ENCODE data around the gene DVL2.
A peak's percentile ranks its signal among the peaks of the same experiment; 100 is the strongest.

Gene DVL2

DNA sequence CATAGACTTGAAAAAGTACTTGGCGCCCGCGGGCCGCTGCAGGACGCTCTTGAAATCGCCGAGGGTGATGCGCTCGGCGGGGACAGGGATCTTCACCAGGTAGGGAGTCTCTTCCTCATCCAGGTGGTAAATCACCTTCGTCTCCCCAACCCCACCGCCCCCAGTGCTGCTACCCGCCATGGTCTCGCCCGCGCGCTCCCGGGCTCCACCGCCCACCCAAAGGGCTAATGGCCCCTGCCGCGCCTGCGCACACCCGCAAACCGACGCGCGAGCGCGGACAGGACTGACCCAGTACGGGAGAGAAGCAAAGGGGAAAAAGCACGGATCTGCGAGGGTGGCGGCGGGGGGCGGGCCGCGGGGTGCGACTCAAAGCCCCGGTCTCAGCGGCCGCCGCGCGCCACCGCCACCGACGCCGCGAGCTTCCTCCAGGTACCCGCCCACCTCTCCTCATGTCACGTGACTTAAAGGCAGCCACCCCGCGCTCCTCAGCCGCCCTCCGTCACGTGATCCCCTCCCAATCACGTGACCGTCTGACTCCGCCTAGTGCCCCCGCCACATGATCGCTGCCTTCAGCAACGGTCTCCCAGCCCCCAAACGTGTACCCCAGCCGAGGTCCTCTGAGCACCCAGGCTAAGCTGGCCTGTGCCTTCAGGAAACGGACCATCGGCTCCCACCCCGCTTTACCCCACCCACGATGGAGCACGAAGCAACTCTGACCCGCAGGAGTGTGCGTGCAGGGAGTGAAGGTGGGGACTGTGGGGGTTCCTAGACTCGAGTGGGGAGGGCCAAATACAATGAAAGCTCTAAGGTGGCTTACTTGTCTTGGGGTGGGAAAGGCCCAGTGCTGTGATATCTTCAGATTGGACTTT, at the start of gene DVL2:
Gene DVL2, minus strand, starts transcription at position 435 of the 869 bp plus-strand sequence. Its CDS starts 255 bp downstream, at position 180.
- peak; percentile 93 to 95 for DNase-seq

DNA sequence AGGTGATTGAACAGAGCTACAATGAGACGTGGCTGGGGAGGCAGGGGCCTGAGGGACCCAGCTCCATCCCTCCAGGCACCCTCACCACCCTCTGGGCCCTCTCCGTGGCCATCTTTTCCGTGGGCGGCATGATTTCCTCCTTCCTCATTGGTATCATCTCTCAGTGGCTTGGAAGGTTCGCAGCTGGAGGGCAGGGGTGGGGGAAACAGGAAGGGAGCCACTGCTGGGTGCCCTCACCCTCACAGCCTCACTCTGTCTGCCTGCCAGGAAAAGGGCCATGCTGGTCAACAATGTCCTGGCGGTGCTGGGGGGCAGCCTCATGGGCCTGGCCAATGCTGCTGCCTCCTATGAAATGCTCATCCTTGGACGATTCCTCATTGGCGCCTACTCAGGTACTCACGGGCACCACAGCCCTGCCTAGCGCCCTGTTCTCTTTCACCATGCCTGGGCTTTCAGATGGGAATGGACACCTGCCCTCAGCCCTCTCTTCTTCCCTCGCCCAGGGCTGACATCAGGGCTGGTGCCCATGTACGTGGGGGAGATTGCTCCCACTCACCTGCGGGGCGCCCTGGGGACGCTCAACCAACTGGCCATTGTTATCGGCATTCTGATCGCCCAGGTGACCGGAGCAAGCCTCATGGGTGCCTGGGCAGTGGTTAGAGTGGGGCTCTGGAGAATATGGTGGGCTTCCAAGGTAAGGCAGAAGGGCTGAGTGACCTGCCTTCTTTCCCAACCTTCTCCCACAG, 49.3 kb upstream of the DVL2 start:
- no peak for DNase-seq

DNA sequence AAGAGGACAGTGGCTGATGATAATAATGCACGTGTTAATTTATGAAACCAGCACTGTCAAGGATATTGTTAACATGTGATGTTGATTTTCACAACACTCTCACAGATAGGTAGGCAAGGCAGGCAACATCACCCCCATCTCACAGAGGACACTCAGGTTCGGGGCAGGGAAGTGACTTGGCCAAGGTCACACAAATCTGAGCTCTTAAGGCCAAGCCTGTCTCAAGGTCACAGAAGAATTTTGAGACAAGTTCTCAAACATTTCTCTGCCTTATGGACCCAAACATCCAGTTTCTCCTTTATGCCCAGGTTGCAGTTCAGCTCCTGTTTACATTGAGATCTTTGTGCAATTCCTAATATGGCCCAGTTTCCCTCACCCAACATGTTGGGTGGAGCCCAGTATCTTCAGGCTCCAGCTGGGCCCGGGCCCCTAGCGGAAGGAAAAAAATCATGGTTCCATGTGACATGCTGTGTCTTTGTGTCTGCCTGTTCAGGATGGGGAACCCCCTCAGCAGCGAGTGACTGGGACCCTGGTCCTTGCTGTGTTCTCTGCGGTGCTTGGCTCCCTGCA, 48.5 kb upstream of the DVL2 start:
- no peak for DNase-seq

DNA sequence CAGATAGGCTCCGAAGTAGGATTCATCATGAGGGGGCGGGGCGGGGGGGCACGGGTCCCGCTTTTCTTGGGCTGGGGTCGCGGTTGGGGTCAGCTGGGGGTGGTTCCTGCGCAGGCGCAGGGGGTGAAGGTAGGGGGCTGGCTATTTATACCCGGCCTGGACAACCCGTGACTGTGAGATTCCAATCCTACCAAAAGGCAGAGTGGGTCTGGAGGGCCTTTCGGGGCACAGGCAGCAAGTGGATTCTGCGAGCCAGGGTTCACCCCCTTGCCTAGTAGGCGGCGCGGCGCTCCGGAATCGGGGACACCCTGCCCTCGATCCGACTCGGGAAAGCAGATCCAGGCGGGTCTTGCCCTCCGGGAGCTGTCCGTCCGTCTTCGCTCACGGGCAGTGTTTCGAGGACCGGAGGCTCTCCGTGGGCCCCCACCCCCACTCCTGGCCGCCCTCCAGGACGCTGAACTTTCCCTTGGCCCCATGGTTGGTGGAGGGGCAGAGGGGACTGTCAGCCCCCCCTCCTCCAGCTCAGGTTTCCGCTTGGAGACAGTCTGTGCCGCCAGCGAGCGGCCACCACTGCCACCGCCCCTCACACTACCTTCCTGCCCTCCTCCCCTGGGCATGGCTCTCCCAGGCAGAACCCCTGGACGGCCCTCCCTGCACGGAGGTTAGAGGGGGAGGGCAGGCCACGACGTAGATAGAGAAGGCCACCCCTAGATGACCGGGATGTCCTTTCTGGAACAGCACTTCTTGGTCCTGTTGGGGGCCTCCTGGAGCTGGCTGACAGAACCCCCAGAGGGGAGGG, 47.8 kb upstream of the DVL2 start:
- DNase-seq, result no peak

DNA sequence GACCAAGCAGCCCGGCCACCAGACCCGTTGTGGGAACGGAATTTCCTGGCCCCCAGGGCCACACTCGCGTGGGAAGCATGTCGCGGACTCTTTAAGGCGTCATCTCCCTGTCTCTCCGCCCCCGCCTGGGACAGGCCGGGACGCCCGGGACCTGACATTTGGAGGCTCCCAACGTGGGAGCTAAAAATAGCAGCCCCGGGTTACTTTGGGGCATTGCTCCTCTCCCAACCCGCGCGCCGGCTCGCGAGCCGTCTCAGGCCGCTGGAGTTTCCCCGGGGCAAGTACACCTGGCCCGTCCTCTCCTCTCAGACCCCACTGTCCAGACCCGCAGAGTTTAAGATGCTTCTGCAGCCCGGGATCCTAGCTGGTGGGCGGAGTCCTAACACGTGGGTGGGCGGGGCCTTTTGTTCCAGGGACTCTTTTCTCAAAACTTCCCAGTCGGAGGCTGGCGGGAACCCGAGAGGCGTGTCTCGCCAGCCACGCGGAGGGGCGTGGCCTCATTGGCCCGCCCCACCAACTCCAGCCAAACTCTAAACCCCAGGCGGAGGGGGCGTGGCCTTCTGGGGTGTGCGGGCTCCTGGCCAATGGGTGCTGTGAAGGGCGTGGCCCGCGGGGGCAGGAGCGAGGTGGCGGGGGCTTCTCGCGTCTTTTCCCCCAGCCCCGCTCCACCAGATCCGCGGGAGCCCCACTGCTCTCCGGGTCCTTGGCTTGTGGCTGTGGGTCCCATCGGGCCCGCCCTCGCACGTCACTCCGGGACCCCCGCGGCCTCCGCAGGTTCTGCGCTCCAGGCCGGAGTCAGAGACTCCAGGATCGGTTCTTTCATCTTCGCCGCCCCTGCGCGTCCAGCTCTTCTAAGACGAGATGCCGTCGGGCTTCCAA, 47.0 kb upstream of the DVL2 start, which contains the start of gene SLC2A4:
Gene SLC2A4, plus strand, starts transcription at position 645 of the 879 bp plus-strand sequence. Its CDS starts 217 bp downstream, at position 862.
- DNase-seq, result peak; percentile 8 to 65

DNA sequence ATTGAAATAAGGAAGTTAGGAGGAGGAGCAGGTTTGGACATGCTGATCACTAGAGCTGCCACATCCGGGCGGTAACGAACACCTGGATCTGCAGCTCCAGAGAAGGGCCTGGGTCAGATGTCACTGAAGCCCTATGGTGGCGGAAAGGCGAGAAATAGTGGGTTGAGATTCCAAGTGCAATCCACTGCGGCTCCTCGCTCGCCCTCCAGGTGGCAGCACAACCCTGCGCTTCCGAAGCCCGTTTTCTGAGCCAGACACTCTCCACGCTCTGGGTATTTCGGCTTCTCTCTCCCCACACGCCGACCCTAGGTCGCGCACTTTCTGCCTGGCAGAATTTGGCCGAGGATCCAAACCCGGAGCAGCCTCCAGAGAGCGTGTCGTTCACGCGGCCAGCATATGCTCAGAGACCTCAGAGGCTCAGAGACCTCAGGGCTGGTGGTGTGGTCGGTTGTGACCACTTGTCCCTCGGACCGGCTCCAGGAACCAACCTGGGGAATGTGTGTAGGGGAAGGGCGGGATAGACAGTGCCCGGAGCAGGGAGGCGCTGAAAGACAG, 46.3 kb upstream of the DVL2 start:
- peak; percentile 58 to 66 for DNase-seq

DNA sequence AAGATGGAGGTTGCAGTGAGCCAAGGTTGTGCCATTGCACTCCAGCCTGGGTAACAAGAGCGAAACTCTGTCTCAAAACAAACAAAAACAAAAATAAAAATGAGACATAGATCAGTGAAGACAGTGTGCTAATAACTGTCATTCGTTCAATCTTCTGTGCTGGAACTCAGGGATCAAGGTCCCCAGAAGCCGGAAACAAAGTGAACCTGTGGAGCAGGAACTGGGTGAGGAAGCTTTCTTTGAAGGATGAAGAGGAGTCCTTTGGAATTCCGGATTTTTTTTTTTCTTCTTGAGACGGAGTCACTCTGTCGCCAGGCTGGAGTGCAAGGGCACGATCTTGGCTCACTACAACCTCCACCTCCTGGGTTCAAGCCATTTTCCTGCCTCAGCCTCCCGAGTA, 45.1 kb upstream of the DVL2 start:
- DNase-seq, result no peak

DNA sequence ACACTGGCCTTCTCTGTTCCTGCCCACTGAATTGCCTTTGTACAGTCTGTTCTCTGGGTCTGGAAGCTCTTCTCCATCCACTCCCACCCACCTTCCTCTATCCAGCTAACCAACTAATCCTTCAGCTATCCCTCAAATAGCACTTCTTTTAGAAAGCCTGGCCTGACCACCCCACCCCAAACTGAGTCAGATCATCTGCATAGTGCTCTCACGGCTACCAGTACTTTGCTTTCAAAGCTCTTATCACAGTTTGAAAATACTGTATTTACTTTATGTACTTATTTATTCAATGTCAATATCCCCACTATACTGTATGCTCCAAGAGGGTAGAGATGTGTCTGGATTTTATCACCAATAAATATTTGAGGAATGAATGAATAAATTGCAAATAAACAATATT, 32.5 kb upstream of the DVL2 start:
- DNase-seq, result no peak

DNA sequence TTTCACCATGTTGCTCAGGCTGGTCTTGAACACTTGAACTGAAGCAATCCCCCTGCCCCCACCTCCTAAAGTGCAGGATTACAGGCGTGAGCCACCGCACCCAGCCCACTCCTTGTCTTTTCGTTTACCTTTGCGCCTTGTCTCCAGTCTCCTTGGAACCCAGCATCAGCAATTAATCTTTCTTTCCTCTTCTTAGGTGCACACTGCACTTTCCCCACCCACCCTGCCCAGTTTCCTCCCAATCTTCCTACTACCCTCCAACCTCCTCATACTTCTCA, 29.4 kb upstream of the DVL2 start:
- DNase-seq, result no peak

DNA sequence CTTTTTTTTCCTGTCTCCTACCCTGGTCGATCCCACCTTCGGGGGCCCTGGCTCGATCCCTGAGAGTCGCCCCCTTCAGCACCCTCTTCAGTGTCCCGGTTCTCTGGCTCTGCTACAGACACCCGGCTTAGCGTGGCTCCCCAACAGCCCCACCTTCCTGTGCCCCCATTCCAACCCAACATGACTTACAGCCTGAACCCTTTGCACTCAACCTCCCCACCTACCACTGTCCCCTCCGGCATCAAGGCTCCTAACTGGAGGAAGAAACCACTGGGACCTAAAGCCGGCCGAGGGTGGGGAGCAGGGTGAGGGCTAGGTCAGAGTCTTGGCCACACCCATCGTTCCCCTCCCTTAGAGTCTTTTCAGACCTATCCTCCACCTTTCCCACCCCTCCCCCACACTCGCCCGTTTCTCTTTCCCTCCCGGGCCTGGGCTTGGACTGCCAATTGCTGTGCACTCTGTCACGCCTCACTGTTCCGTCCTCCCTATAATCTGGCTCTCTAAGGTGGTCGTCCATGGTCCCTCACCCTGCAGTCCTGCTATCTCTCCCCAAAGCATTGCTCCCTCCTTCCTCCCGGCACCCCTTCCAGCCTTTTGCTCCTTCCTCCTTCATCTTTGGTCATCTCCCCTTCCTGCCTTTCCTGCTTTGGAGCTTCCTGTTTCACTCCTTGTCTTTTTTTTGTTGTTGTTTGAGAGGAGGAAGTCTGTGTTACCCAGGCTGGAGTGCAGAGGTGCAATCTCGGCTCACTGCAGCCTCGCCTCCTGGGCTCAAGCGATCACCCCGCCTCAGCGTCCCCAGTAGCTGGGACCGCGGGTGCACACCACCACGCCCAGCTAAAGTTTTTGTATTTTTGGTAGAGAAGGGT, 28.9 kb upstream of the DVL2 start:
- no peak for DNase-seq

DNA sequence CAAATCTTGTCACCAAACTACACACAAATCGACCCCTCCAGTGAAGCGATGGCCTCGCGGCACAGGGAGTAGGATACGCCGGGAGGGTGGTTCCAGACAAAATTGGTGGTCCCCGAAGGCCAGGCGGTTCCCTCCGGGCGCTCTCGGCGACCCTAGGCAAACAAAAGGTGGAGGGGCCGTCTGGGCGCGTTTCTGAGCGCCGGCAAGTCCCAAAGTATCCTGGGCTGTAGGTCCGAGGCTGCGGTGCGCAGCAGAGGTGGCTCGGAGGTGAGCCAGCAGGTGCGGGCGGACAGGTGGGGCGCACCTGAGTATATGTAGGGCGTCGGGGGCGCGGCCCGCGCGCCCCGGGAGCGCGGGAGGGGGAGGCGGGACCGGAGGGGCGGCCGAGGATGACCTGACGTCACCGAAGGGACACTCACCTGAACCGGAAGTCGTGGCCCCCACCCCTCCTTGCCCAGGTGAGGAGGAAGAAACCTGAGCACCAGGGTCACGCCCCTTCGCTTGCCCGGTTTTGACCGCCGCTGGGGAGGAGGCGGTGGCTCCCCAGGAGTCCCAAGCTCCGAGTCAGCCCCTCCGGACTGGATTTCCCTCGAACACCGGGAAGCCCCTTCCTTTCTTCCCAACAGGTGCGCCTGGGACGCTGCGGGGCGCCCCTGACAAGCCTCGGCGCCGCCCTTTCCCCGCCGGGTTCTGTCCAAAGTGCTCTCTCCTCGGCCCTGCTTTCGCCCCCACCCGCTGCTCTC, 28.0 kb upstream of the DVL2 start, which contains the start of gene CLDN7:
Gene CLDN7, minus strand, starts transcription at position 287 of the 743 bp plus-strand sequence. CDS start 435 bp downstream, outside the sequence.
- no peak for DNase-seq

DNA sequence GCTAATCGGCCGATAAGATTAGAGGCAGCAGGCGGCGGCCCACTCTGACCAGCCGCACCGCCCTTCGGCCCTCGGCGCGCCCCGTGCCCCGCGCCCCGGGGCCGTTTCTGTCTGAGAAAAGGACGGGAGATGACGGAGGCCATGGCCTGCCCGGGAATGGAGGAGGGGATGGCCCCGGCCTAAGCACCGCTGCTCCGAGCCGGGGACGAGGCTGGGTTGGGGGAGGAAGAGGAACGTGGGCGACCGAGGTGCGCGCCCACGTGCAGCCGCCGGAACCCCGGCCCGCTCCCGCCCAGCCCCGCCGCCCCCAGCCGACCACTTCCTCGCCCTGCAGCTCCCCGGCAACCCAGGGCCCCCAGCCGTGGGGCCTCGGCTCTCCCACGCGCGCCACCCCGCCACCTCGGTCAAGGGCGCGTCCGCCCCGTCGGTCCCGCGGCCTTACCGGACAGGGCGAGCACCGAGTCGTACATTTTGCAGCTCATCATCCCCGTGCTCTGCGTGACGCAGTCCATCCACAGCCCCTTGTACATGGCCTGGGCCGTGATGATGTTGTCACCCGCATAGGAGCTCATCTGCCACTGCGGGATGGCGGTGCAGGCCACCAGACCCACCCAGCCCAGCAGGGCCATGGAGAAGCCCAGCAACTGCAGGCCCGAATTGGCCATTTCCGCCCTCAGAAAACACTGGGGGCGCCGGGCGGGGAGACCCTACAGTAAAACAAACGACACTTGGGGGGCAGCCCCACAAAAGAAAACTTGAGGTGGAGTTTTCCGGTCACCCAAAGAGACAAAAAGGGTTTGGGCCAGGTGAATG, 27.3 kb upstream of the DVL2 start:
- no peak for DNase-seq

DNA sequence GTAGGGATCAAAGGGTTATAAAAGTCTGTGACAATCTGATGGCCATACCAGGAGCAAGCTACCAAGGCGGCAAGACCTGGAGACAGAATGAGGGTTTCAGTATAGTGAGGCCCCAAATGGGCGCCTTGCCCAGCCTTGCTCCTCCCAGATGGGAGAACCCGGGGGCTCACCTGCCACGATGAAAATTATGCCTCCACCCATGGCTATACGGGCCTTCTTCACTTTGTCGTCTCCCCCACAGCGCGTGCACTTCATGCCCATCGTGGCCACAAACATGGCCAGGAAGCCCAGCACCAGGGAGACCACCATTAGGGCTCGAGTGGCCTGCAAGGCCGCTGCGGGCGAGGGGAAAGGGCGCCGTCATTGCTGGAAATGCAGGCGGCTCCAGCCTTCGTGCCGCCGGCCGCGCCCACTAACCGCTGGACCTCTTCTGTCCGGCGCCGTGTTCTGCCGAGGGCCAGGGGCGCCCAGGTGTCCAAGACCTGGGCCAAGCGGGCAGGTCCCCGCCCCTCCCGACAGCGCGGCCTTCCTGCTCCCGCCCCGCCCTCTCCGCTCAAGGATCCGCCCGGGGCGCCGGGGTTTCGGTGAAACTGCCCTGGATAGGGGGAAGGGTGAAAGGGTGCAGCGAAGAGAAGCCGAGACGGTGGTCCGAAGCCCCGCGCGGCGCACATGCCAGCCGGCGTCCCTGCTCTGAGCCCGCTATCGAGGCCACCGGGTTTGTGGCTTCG, 26.5 kb upstream of the DVL2 start:
- no peak for DNase-seq

DNA sequence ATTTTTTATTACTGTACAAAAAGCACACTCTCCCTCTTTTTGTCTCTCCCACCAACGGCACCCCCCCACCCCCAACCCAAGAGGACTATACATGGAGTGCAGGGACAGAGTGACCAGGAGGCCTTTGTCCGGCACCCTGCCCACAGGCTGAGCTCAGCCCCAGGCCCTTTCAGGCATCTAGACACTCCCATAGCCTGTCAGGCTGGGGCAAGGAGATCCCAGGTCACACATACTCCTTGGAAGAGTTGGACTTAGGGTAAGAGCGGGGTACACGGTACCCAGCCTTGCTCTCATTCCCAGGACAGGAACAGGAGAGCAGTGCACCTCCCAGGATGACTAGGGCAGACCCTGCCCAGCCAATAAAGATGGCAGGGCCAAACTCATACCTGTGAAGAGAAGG, 25.8 kb upstream of the DVL2 start:
- DNase-seq, result no peak

DNA sequence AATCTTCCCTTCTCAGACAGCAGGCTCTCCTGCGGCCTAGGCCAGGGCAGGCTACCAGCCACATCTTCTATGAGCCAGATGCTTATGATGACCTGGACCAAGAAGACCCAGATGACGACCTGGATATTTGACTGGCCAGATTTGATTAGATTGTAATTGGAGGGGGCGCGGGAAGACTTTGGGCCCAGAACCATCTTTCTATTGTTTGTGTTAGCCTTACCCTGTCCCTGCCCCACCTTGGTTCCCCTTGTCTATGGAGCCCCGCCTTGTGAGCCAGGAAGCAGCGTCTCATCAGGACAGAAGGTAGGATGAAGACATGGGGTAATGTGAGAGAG, 25.2 kb upstream of the DVL2 start:
- DNase-seq, result no peak

DNA sequence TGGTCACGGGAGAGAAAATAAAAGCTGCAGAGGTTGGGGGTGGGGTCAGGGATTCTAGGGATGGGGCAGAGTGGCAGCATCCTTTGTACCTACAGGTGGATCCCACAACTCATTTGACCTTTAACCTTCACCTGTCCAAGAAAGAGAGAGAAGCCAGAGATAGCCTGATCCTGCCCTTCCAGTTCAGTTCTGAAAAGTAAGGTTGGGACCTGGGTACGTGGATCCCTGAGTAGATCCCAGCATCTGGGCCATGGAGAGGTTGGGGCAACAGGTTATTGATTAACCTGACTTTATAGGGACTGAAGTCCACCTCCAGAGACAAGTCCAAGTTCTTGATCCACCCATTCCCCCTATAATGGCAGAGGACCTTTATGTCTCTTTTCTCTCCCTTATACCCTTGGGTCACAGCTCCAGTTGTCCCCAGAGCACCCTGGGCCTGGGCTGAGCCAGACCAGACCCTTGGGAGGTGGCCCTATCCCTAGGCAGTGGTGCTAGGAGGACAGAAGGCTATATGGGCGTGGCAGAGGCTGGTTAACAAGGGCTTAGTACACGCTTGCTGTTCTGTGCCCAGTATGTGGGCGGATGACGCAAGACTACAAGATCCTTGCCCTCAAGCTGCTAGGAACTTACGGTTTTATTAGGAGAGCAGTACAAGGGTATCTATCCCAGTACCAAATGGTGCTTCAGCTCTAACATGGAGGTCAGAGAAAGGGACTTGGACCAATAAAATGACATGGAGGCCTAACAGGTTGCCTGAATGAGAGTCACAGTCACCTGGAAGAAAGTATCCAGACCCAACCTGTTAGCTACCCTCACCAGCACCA, 24.6 kb upstream of the DVL2 start:
- no peak for DNase-seq

DNA sequence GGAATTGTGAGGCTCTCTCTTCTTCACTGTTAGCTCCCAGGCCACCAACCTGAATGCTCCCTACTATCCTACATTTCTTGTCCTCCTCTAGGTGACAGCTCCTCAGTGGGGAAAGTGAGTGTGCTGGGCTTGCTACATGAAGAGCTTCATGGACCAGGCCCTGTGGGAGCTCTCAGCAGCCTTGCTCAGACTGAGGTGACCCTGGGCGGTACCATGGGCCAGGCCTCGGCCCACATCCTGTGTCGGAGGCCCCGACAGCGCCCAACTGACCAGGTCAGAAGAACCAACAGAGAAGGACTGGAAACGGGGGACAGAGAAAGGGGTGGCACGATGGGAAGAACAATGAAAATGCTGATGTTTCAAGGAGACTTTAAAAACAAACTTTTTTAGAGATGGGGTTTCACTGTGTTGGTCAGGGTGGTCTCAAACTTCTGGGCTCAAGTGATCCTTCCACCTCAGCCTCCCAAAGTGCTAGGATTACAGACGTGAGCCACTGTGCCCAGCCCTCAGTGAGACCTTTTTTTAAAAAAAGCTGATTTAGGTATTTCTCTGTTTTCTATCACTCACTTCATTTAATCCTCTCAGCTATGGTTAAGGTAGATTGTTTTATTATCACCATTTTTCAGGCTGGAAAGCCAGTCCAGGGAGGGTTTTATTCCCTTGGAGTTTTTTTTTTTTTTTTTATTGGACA, 22.6 kb upstream of the DVL2 start:
- no peak for DNase-seq

All from hippocampal formation (tissue), 2 donors.